Activated CD8-positive, alpha-beta memory T cell treated with anti-CD3 and anti-CD28 coated beads, Interleukin-2, amount 50 U/mL, for 24 hours (primary cell): ENCODE measurements around the gene LRMDA.

ENCODE experiments used
- DNase-seq: peaks from one replicate; pipeline ENCODE4 v3.0.0-alpha.2; 2020; ENCODE audit errors: extremely low read depth

The LRMDA gene

GRCh38 chr10:76298329-76298728, 866.9 kb downstream of the LRMDA start:
- no peak for DNase-seq

DNA sequence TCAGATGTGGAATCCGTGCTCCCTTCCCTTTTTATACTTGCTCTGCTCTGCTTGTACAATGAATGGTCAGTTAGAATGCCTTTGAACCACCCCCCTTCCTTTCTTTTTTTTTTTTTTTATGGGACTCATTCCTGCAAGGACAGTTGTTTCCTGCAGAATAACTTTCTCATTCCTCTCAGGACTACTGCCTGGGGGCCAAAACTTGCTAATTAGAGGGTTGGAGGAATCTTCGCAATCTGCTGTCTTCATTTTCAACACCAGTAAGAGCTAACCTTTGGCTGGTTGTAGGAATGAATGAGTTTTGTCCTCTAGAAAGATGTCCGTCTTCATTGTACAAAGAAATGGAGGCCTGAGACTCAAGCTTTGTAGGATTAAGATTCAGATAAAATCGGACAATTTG, 868.1 kb downstream of the LRMDA start:
- no peak for DNase-seq

DNA sequence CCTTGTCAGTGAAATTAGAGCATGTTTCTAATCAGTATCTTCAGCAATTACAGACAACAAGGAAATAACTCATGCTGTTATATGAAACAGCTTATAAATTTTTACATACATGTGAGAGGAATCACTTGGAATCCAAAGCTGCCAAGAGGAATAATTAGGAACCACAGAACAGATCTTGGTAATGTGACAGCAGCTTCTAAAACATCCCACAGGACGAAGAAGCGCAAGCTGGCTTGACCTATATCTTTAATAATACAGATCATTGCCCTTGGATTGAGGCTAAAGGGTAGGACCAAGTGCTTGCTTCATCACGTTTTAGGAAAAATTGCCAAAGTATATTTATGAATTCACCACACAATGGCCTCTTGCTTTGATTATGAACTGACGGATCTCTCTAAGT, 869.8 kb downstream of the LRMDA start:
- DNase-seq, result no peak

GRCh38 chr10:76301950-76302349, 870.5 kb downstream of the LRMDA start:
- DNase-seq, result no peak

DNA sequence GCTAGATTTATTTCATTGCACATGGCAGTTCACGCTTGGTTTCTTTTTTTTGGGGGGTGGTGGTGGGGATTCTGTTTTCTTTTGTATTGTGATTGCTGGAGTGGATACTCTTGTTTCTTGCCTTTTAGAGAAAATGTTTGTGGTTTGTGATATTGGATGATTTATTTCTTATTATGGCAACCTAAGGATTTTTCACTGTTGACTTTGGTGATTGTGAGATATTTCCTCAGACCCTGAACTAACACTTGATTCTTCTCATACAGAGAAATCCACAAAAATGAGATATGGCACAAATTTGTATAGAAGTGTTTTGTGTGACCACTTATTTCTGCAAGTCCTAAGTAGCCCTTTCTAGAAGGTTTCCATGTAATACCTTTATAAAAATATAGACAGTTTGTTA, 871.1 kb downstream of the LRMDA start:
- DNase-seq, result no peak

DNA sequence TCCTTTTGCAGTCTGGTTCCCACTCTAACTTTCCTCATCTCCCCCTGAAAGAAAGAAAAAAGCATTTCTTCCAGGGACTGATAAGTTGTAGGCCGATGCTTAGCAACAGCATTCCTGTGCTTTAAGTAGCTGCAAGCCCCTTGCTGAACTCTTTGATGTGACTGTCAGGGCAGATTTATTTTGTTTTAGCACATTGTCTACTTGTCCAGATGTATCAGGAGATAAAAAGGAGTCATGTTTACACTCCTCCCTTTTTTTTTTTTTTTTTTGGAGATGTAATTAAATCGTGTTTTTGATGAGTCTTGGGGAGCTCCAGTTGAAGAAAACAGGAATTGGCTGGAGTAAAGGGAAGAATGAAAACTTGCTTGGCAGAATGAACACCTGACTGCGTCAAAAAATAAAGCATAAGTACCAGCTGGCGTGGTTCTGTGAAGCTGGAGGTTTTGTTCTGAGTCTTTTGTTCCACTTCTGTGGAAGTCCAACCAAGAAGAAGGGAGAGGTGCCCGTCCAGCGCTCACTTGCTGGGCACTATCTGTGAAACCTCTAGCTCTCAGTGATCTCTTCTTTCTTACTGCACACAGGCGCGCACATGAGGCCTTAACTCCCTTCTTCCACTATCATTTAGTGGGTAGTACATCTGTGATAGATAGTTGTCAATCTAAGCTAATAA, 871.7 kb downstream of the LRMDA start:
- DNase-seq, result no peak

GRCh38 chr10:76303682-76304316, 872.4 kb downstream of the LRMDA start:
- no peak for DNase-seq

GRCh38 chr10:76305930-76306615, 874.6 kb downstream of the LRMDA start:
- no peak for DNase-seq

DNA sequence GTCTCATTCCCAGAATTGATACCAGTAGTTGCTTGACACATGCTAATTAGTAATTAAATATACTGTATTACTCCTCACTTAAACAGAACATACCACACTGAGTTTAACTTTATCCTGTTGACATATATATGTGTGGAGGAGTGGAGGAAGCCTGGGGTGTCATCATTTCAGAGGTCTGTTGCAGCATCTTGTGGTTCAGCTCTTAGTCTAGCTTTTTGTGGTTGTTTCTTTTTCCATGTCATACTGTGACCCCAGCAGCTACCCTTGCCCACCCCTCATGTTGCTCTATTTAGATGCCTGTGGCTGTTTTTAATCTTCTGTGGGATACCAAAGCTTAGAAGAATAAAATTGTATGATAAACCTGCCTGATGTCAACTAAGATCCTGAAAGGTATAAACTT, 875.4 kb downstream of the LRMDA start:
- DNase-seq, result no peak

GRCh38 chr10:76309070-76309469, 877.6 kb downstream of the LRMDA start:
- no peak for DNase-seq

- no peak for DNase-seq
These were observed 878.5 kb downstream of the LRMDA start for GRCh38 chr10:76309741-76310587.

- no peak for DNase-seq
These were observed 879.2 kb downstream of the LRMDA start for GRCh38 chr10:76310588-76311080.

DNA sequence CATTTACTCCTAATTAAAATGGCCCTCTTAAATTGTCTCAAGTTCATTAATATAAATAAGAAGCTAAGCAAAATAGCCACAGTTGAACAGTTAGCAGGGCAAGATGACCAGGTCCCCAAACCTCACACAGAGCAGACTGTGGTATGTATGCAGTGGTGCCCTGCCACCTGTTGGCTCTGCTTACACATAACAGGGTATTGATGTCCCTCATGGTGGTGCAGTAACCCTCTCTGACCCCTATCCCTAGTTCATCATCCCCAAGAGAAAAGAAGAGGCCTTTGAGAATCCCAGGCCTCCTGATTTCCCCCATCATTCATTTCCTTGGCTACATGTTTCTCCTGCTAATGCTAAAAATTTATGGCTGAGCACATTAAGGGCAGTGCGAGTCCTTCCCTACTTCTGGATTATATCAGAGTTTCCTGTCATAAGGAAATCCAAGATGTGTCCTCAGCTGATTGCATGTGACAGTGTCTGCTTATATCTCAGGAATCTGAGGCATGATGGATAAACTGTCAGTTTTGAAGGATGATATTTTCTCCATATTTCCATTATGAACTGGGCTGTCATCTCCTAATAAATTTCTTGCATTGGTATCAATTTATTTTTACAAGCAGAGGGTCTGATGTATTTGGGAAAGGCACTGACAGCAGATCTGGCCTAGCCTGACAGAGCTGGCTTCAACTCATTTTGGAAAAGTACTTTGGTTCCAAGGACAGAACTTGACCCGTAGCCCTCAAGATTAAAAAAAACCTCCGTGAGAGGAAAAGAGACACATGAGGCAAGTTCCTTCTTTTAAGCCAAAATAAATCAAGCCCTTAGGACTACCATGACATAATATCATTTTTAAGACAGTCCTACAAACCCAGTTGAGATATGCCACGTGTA, 880.6 kb downstream of the LRMDA start:
- no peak for DNase-seq

DNA sequence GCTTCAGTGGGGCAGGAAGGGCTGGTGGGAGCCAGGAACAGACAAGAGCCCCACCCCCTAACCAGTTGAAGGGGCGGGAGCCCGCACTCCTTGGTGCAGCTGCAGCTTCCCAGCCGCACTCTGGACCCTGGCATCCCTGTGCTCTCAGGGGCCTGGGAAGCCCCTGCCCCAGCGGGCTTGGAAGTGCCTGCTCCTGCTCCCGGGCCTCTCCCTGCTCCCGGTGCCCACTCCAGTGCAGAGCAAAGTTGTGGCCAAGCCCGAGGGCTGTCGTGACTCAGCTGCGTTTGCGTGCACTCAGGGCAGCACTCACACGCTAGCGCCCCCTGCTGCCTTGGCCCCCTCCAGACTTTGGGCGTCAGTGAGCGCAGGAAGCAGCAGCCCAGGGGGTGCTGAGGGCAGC, 883.8 kb downstream of the LRMDA start:
- DNase-seq, result no peak

GRCh38 chr10:76316234-76316633, 884.8 kb downstream of the LRMDA start:
- no peak for DNase-seq

DNA sequence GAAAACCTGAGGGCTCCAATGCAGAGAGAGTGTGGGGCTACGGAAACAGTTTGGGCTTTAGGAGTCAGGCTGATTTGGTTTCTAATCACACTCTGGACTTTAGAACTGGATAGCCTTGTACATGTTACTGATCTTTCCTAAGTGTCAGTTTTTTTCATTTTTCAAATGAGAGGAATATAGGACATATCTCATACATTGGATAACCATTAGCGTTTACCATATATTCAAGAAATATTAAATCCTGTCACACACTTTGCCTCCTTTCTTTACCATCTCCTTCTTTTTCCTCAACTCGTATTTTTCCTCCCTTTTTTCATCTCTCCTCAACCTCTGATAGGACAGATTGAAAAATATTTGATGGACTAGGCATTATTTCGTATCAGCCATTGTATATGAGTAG, 885.7 kb downstream of the LRMDA start:
- DNase-seq, result no peak

DNA sequence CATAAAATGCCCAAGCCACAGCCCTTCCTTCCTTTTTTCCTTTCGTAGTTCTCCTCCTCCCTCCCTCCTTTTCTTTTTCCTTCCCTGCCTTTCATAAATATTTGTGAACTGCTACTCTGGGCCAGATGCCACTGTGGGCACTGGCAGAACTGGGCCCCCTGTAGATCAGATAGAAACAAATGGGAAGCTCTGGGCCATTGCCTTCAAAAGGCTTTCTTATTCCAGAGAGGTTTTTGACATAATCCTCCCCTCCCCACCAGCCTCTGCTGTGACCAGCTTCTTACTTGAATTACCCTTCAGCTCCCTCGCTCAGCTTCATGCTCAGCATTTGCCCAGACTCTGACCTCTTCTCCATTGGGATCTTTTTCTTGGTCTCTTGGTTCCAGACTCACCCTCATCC, 886.8 kb downstream of the LRMDA start:
- DNase-seq, result no peak

DNA sequence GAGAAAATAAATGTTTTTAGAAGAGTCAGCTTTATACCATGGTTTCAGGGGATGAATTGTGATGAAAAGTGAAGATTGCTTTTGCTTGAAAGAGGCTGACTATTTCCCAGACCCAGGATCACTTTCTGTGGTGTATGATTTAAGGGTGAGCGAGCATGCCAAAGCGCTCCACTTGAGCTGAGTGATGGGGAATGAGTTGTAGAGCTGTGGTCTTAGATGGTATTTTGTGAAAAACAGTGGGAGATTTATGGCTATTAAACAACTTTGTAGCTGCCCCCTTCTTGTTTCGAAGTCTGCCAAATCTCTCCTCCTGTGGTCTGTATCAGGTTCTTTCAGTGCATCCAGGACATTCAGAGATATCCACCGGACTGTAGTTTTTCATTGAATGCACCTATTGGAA, 888.2 kb downstream of the LRMDA start:
- DNase-seq, result no peak

DNA sequence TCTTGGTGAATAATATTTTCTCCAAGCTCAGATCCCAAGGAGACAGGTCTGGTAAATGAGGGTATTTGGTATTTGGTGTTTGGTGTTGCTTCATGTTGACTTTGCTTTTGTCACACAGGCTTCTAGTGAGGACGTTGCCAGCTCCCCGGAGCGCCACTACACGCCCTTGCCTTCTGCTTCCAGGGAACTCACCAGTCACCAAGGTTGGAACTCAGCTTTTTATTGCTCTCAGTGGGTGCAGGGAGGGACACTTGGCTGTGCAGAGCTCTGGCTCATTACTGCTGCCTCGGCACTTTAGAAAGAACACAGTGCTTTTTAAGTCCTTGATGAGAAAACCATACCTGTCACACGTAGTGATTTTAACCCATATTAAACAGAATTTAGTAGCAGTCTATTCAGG, 892.9 kb downstream of the LRMDA start:
- DNase-seq, result no peak

- DNase-seq, result no peak
These were observed 896.0 kb downstream of the LRMDA start for GRCh38 chr10:76327441-76327840.

GRCh38 chr10:76328348-76328747, 896.9 kb downstream of the LRMDA start:
- DNase-seq, result no peak
